Measurements from ENCODE around the gene EID2B.

DNA sequence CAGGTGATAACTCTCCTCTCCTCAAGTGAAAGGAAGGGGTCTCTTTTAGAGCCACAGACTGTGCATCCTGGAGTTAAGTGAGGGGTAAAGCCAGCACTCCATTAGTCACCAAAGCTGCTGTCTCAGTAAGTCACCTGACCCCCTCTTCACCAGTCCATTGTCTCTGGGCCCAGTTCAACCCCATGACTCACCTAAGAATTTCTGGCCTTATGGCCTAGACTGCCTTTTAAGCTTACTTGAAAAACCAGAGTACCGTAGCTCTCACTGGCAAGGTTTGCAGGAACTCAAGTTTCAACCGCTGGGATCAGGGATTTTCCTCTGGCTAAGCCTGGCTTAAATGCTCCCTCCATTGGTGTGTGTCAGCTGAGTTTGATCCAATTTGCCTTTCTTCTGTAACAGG lies 30.8 kb upstream of the EID2B start:
- TF ChIP-seq, protein P1, sequence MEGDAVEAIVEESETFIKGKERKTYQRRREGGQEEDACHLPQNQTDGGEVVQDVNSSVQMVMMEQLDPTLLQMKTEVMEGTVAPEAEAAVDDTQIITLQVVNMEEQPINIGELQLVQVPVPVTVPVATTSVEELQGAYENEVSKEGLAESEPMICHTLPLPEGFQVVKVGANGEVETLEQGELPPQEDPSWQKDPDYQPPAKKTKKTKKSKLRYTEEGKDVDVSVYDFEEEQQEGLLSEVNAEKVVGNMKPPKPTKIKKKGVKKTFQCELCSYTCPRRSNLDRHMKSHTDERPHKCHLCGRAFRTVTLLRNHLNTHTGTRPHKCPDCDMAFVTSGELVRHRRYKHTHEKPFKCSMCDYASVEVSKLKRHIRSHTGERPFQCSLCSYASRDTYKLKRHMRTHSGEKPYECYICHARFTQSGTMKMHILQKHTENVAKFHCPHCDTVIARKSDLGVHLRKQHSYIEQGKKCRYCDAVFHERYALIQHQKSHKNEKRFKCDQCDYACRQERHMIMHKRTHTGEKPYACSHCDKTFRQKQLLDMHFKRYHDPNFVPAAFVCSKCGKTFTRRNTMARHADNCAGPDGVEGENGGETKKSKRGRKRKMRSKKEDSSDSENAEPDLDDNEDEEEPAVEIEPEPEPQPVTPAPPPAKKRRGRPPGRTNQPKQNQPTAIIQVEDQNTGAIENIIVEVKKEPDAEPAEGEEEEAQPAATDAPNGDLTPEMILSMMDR (IDR thresholded peaks at IDR 0.05), result no peak
- no peak for TF ChIP-seq ZFX (IDR thresholded peaks at IDR 0.05; ENCODE audit: borderline replicate concordance)
